LNCAP (cell line): ENCODE measurements around the gene PRPF39.

Experiments
- TF ChIP-seq, protein P1 (sequence below): fragments of 450-650 bp; IDR thresholded peaks from 2 replicates; pipeline ENCODE4 v1.5.1; 2017; ENCODE audit warnings: mild to moderate bottlenecking

The PRPF39 gene

DNA sequence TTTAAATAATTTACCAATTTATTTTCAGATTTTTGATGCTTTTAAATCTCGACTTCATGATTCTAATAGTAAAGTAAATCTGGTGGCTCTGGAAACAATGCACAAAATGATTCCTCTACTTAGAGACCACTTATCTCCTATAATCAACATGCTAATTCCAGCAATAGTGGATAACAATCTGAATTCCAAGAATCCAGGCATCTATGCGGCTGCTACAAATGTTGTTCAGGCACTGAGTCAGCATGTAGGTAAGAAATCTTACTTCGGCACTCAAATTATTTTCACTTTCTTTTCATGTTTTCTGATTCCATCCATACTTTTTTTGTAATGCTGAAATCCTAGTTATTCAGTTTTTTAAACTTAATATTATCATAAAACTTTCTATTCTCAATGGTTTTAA lies 15.5 kb upstream of the PRPF39 start:
- TF ChIP-seq, protein P1, sequence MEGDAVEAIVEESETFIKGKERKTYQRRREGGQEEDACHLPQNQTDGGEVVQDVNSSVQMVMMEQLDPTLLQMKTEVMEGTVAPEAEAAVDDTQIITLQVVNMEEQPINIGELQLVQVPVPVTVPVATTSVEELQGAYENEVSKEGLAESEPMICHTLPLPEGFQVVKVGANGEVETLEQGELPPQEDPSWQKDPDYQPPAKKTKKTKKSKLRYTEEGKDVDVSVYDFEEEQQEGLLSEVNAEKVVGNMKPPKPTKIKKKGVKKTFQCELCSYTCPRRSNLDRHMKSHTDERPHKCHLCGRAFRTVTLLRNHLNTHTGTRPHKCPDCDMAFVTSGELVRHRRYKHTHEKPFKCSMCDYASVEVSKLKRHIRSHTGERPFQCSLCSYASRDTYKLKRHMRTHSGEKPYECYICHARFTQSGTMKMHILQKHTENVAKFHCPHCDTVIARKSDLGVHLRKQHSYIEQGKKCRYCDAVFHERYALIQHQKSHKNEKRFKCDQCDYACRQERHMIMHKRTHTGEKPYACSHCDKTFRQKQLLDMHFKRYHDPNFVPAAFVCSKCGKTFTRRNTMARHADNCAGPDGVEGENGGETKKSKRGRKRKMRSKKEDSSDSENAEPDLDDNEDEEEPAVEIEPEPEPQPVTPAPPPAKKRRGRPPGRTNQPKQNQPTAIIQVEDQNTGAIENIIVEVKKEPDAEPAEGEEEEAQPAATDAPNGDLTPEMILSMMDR = no peak

DNA sequence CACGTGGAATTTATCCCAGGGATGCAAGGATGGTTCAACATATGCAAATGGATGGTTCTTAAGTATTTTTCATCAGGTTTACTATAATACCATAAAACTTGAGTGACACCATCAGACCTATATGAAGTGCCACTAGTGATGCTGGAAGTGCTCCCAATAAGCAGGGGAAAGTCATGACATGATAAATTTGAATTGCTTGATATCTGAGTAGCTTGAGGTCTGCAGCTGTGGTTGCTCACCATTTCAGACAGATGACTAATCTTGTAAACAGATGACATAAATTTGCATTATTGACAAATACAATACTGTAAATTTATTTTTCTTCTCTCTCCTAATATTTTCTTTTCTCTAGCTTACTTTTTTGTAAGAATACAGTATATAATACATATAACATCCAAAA lies 13.7 kb upstream of the PRPF39 start:
- TF ChIP-seq, protein P1 = no peak

DNA sequence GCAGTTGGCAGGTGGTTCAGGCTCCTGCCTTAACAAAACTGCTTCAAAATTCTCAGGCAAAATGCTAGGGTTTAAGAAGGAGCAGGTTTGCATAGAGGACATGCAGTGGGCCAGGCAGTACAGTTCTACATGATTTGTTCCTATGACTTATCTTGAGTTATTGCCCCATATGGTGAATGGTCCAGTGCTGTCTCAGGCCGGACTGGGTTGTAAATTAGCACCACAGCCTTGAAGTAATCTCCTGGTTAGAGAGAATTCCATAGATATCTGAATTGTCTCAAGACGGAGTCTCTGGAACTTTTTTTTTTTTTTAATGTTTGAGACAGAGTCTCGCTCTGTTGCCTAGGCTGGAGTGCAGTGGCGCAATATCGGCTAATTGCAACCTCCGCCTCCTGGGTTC lies 11.8 kb upstream of the PRPF39 start:
- TF ChIP-seq, protein P1 = no peak

DNA sequence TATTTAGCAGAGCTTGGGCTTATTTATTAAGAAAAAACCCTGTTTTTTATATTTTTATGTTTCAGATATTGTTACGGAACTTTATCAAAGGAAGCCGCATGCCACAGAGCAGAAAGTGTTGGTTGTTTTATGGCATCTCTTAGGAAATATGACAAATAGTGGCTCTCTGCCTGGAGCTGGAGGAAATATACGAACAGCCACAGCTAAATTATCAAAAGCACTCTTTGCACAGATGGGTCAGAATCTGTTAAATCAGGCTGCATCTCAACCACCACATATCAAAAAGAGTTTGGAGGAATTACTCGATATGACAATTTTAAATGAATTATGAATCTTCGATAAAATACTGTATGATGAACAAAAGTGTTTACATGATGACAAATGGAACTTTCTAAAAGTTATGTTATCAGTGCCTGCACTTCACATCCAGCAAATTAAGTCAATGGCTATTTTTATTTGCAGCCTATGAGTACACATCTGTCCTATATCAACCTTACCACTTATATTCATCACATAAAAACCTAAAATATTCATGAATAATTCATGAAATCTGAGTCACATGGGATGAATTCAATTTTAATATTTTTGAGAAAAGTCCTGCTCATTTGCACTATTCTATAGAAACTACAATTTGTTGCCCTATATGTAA lies 10.6 kb upstream of the PRPF39 start:
- TF ChIP-seq, protein P1 = no peak

DNA sequence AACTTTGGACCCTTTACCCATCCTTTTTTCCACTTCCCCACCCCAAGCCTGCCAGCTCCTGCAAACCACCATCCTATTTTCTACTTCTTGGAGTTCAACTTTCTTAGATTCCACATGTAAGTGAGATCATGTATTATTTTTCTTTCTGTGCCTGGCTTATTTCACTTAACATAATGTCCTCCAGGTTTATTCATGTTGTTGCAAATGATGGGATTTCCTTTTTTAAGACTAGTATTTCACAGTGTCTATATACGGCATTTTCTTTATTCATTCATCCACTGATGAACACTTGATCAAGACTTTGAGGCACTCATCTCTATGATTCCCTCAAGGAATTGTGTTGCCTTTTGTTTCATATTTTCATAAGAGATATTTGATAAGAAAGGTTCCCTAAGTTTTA lies 5.6 kb upstream of the PRPF39 start:
- TF ChIP-seq, protein P1 = no peak

DNA sequence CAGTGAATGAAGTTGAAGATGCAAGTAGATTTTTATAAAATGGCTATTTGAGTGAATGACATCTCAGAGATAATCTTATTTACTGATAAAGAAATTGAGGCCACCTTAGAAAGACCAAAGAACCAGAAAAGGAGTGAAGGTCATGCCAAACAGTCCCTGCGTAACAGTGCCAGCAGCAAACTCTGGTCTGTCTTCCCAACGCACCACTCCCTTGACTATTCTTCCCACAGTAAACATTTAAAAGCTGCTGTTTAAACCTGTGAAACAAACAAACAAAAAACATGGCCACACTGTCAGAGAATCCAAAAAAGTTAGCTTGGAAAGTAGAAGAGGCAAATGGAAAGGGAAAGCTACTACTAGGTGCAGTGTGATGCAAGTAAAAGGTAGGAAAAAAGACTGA lies 1.5 kb upstream of the PRPF39 start:
- TF ChIP-seq, protein P1 = no peak

DNA sequence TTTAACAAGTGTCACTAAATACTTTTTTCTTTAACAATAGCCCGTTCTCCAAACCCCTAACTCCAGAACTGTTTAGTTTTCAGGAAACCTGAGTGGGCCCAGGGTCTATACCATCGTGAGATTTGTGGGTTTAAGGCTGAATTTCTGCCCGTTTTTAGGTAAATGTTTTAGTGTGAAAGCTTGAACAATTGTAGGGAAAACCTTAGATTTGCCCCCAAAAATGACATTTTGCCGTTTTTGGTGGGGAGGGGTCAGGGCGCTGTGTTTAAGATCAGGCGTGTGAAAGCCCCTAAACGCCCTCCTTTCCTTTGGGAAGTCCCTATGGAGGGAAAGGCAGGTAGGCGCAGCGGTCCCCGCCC lies 320 bp upstream of the PRPF39 start:
- TF ChIP-seq, protein P1 = no peak

DNA sequence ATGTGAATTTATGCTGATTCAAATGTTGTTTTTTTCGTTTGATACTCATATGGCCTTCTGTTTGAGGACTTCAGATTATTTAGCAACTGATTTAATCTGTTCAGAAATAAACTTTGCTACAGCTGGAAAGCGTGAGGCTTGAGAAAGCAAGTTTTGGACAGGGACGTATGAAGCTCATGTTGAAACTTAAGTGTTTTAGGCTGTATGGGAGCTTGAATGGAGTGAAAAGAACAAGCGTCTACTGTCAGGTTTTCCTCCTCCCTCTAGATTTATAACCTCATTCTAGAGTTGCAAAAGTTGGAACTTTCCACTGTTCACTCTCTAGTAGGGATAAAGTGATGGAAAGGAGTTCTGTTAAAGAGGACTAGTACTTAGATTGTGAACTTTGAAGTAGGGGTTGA lies 1.0 kb downstream of the PRPF39 start:
- TF ChIP-seq, protein P1 = no peak
